DLD1 (cell line): ENCODE data around the gene UNC45A.

Source experiments
- in situ Hi-C: cut with HindIII; loops from 2 replicates; pipeline ENCODE4 v1.10.0; 2017; ENCODE audit warnings: low sequenced_read_pairs

The UNC45A gene

DNA sequence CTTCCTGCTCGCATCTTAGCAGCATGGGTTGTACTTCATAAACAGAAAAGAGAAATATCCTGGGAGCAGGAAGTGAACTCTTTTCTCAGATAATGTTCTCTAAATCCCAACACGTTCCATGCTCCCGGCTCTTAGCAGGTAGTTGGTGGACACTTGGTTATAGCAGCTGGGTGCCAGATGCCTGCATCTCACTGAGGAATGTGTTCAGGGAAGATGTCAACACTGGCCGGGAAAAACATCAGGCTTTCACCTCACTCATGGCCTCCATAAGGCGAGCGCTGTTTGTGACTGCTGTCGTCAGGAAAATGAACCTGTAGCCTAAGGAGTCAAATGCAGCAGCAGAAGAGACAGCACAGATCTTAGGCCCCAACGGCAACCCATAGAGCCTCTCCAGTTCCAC lies 63.7 kb downstream of the UNC45A start:
- in situ Hi-C loops: no loop called here

DNA sequence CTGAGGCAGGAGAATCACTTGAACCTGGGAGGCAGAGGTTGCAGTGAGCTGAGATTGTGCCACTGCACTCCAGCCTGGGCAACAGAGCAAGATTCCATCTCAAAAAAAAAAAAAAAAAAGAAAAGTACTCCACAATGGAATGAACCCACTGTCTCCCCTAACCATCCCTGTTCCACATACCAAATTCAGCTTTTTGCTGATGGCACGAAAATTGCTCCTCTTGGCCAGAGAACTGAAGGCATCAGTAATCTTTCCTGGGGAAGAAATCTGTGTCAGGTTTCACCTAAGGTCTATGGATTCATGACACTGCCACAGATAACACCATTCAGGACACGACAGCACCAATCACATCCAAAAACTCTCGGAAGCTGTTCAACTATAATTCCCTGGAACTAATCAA lies 66.1 kb downstream of the UNC45A start:
- in situ Hi-C loops: loop anchor here (25.0 kb wide), 1 partner anchor 1086 kb away; no protein-coding TSS in a partner anchor
